ES-I3 (cell line): Measurements from ENCODE around the gene ZBTB14.

Experiments
- H3K36me3 ChIP-seq: 2 replicates; pipeline ENCODE4 v1.6.1; 2013; ENCODE audit warnings: mild to moderate bottlenecking, low read length, control low read depth, moderate library complexity; ENCODE audit not compliant: insufficient read depth
- H3K4me1 ChIP-seq: 2 replicates; pipeline ENCODE4 v1.6.1; 2013; ENCODE audit warnings: mild to moderate bottlenecking, control low read depth, low read length; ENCODE audit not compliant: insufficient read depth
- H3K9ac ChIP-seq: 2 replicates; pipeline ENCODE4 v1.6.1; 2013; ENCODE audit warnings: low read depth, mild to moderate bottlenecking, low read length, moderate library complexity
- H3K9me3 ChIP-seq: 2 replicates; pipeline ENCODE4 v1.6.1; 2013; ENCODE audit warnings: mild to moderate bottlenecking, low read length, moderate library complexity; ENCODE audit not compliant: control insufficient read depth, insufficient read depth

The ZBTB14 gene

DNA sequence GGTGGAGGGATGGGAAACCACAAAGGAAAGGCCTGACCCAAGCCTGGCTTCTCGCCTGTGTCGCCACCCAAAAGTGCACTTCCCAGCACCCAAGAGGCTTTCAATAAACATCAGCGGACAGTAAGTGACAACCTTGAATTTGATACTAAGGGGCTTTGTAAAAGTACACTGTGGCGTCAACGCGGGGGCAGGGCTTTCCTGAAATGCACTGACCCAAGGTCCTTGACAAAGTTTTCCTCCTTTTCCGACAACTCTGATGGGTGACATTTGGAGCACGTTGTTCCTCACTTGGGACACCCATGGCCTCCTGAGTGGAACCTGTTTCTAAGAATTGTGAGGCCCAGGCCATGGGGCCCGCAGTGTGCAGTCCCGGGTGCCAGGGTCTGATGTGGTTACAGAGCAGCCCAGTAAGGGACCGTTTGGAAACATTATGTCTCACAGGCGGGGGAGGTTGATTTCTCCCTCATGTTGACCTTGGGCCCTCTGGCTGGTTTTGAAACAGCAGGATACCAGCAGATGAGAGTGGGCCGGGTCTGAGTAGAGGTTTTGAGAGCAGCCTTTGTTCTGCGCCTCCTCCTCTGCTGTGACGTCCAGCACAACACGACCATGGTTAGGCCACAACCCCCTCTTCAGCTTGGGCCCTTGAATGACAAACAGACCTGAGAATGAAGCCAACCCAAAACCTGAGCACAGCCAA lies 2.8 kb upstream of the ZBTB14 start:
- no peak overlapping the region for H3K9ac ChIP-seq
- H3K9me3 ChIP-seq = no peaks in the 10 kb centered on the region
- H3K4me1 ChIP-seq = no peaks in the 10 kb centered on the region
- no peaks in the 10 kb centered on the region for H3K36me3 ChIP-seq

DNA sequence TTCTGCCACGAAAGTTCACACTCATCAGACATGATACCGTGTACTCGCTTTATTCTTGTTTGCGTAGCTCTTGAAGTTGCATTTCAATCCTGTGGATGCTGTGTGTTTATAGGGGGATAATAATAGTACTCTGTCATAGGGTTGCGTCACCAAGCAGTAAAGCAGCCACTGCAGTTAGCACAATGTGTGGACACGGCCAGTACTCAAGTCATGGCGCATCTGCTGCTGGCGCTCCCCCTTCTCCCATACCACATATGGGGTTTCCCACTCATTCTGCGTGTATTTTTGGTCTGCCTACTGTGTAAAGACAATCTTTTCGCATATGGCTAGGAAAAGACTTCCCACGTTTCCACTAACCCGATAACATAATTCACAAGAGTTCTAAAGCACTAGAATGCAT lies 2.1 kb upstream of the ZBTB14 start:
- Histone ChIP-seq H3K9ac (no peak overlapping the region), H3K4me1 (no peaks in the 10 kb centered on the region)

GRCh38 chr18:5296706-5297320 lies 1.3 kb upstream of the ZBTB14 start:
- H3K36me3 ChIP-seq = no peaks in the 10 kb centered on the region
- H3K4me1 ChIP-seq = no peaks in the 10 kb centered on the region
- peak overlapping the region; percentile 77 for H3K9ac ChIP-seq
- no peaks in the 10 kb centered on the region for H3K9me3 ChIP-seq

More for the DNA sequence above, 2.1 kb upstream of the ZBTB14 start:
- Histone ChIP-seq H3K9me3 (no peaks in the 10 kb centered on the region), H3K36me3 (no peaks in the 10 kb centered on the region)

DNA sequence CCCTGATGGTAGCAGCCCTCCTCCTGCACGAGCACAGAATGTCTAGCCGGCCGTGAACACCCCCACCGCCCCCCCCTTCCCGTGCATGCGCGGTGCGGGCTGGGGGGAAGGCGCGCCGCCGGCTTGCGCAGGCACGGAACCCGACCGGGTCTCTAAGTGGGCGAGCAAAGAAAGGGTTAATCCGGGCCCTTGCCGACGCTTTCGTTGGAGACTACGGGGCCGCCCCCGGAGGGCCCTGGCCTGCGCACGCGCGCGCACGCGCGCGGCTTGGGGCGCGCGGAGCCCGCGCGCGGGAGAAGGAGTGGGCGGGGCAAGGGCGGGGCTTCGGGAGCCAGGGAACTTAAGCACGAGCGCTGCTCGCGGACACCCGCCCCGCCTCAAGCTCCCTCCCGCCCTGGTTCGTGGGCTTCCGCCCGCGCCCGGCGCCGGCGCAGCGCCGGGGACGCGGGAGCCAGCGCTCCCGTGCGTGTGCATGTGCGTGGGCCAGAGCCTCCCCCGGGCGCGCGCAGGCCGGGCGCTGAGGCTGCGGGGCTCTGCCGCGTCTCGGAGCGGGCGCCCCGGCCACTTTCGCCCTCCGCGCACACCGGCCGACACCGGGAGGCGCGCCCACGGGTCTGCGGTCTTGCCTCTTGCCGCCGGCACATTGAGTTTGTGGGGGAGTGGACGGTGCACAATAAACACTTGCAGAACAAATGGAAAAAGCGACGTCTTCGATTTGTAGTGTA lies 617 bp upstream of the ZBTB14 start:
- Histone ChIP-seq H3K9me3 (no peaks in the 10 kb centered on the region), H3K9ac (peak overlapping the region; percentile 77), H3K4me1 (no peaks in the 10 kb centered on the region), H3K36me3 (no peaks in the 10 kb centered on the region)

DNA sequence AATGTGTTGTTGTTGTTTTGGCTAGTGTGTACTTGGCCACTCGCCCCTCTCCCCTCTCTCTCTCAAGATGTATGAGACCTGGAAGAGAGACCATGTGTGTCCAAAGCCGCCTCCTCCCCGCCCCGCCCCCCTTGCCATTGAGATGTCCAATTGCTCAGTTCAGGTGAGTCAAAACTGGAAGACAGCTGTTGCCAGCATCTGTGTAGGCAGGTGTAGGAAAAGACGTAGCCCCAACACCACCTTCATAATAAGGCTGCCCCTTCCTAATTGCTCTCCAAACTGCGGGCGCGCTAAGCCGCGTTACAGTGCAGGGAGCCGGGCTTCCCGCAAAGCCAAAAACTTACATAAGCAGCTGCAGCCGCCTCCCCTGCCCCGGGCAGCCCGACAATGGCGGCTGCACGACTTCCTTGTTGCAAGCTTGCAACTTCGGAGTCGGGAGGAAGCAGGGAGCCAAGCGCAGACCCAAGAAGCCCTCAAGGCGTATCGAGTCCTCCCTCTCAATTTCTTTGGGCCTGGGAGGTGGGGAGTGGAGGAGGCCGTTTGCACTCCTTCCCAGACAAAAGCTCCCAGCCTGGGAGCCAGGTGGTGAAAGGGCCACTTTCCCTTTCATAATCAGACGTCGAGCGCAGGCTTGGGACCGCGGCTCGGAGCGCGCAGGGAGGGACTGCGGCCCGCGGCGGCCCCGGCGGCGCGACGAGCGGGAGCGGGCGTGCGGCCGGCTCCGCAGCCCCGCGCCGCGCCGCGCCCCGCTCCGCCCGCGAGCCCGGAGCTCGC lies 882 bp downstream of the ZBTB14 start:
- Histone ChIP-seq H3K9me3 (no peaks in the 10 kb centered on the region), H3K9ac (peak overlapping the region; percentile 65), H3K36me3 (no peaks in the 10 kb centered on the region; the same call in 1 of the 2 replicates), H3K4me1 (no peaks in the 10 kb centered on the region)

- no peaks in the 10 kb centered on the region; the same call in 1 of the 2 replicates for H3K36me3 ChIP-seq
- H3K9me3 ChIP-seq = no peaks in the 10 kb centered on the region
- no peaks in the 10 kb centered on the region for H3K4me1 ChIP-seq
- H3K9ac ChIP-seq = peak overlapping the region; percentile 65
Measured at GRCh38 chr18:5294113-5294456, 1.4 kb downstream of the ZBTB14 start.

DNA sequence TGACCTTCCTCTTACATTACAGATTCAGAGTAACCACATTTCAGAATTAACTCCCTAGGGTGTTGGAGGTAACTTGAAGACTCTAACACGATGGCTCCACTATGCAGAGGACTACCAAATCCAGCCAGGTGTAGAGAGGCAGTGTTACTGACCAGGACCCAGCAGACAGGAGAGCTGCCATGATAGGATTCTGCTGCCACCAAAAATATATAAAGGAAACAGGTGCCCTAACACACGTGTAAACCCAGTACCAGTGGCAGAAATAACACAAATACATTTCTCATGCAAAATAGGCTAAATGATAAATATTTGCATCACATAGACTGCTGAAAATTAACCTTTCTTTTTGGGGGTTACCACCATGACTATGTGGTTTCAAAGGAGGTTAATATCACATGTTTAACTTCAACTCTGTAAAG lies 7.0 kb downstream of the ZBTB14 start:
- Histone ChIP-seq H3K9ac (no peak overlapping the region), H3K4me1 (peaks cover 7% of the 10 kb centered on the region; the same call in 1 of the 2 replicates), H3K36me3 (no peaks in the 10 kb centered on the region; the same call in 1 of the 2 replicates), H3K9me3 (no peaks in the 10 kb centered on the region)

DNA sequence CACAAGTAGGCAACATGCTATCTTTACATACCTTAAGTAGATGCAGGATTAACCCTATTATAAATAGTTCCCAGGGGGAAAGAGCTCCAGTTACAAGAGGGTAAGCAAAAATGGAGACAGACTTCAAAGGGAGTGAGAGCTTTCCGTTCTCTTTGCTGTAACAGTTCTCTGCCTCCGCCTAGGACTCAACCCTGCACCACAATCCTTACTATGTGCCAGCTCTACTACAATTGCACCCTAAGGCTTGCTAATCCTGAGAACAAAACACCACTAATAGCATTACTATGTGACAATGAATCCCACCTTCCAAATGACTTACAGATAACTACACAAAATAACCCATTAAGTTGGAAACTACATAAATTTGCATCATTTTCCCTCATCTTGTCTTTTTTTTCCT lies 7.7 kb downstream of the ZBTB14 start:
- H3K9me3 ChIP-seq = no peaks in the 10 kb centered on the region
- no peak overlapping the region for H3K9ac ChIP-seq
- peaks cover 7% of the 10 kb centered on the region; the same call in 1 of the 2 replicates for H3K4me1 ChIP-seq
- H3K36me3 ChIP-seq = no peaks in the 10 kb centered on the region; the same call in 1 of the 2 replicates

- no peaks in the 10 kb centered on the region for H3K9me3 ChIP-seq
- H3K36me3 ChIP-seq = no peaks in the 10 kb centered on the region; the same call in 1 of the 2 replicates
- H3K9ac ChIP-seq = no peak overlapping the region
- peaks cover 7% of the 10 kb centered on the region; the same call in 1 of the 2 replicates for H3K4me1 ChIP-seq
Measured at GRCh38 chr18:5286525-5286924, 9.0 kb downstream of the ZBTB14 start.

DNA sequence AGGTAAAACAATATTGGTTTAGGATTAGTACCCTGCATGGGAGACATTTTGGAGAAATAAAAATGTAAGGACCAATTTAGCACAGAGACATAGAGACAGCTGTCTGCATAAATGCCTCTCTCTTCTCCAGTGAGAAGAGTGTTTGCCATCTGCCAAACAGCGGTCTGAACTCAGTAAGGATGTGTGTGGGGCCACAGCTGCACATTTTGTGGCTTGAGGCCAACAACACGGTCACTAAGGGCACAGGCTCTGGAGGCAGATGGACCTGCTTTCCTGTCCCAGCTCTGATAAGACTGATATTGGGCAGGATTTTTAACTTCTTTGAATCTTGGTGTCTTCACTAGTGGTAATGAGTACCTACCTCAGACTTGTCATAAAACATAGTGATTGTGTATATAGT lies 10.2 kb downstream of the ZBTB14 start:
- Histone ChIP-seq H3K9me3 (no peaks in the 10 kb centered on the region), H3K4me1 (peaks cover 7% of the 10 kb centered on the region; the same call in 1 of the 2 replicates), H3K36me3 (no peaks in the 10 kb centered on the region; the same call in 1 of the 2 replicates), H3K9ac (no peak overlapping the region)

DNA sequence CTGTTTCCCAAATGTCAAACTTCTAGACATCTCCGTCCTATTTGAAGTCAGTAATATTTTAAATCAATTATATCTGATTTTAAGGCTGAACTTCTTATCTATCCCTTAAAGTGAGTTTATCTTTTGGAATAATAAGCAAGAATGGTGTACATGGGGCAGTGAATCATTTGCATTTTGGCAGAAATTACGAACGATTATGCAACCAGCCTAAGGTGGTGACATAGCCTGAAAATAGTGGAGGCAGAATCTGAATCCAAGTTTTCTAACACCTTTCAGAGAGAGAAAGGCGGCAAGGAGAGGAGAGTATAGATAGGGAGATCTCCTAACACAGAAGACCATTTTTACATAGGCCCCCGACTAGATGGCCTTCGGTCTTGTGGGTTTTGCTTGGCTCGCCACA lies 10.7 kb downstream of the ZBTB14 start:
- H3K9ac ChIP-seq = no peak overlapping the region
- no peaks in the 10 kb centered on the region for H3K36me3 ChIP-seq
- H3K4me1 ChIP-seq = peaks cover 7% of the 10 kb centered on the region; the same call in 1 of the 2 replicates
- no peaks in the 10 kb centered on the region for H3K9me3 ChIP-seq

DNA sequence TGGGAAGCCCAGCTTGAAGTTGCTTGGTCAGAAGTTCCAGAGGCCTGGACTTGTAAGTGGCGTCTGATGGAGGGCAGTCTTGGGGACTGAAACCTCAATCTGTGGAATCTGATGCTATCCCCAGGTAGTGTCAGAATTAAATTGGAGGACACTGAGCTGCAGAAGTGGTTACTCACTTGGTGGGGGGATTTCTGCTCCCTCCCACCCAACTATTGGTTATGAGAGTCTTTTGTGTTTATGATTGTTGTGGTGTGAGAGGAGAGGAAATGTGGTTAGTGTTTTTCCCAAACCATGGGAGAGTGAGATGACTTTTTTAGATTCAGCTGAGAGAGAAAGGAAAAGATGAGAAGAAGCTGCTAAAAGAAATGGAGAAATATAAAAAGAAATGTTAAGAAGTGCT lies 12.8 kb downstream of the ZBTB14 start:
- Histone ChIP-seq H3K9ac (no peak overlapping the region), H3K36me3 (no peaks in the 10 kb centered on the region), H3K4me1 (0 out of 2 replicates have a peak, but pooled peaks cover 1% of the 10 kb centered on the region), H3K9me3 (no peaks in the 10 kb centered on the region)

- H3K9me3 ChIP-seq = no peaks in the 10 kb centered on the region
- no peak overlapping the region for H3K9ac ChIP-seq
- no peaks in the 10 kb centered on the region for H3K4me1 ChIP-seq
- H3K36me3 ChIP-seq = no peaks in the 10 kb centered on the region
Measured at GRCh38 chr18:5276947-5277346, 18.6 kb downstream of the ZBTB14 start.

DNA sequence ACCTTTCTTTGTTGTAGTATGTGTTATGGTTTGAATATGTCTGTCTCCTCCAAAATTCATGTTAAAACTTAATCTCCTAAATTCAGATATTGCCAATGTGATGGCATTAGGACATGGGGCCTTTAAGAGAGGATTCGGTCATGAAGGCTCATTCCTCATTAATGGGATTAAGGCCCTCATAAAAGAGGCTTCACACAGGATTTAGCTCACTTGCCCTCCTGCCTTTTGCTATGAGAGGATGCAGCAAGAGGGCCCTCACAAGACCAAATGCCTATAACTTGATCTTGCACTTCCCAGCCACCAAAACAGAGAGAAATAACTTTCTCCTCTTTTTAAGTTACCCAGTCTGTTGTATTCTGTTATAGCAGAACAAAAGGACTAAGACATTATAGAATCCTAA lies 19.7 kb downstream of the ZBTB14 start:
- H3K4me1 ChIP-seq = no peaks in the 10 kb centered on the region
- H3K9ac ChIP-seq = no peak overlapping the region
- no peaks in the 10 kb centered on the region for H3K9me3 ChIP-seq
- H3K36me3 ChIP-seq = no peaks in the 10 kb centered on the region
